ENCODE measurements around the gene NR2C1. TPM values are rescaled to one million over a fixed set of nuclear protein-coding genes. Genes with fewer than 3 reads are reported as not detected.
"Not testable (repeated sequence)": the region's sequence is repeated elsewhere in the genome, so short reads cannot be mapped to it uniquely, and the experiment has no call there.

Gene NR2C1
- total RNA-seq, 4 donors from 2014 or later: 23.3 to 67.1 (median 27.7) TPM

GRCh38 chr12:94994312-94994711 lies 79.1 kb downstream of the NR2C1 start:
- DNase-seq (ENCODE audit: low spot score): no peak

GRCh38 chr12:94993855-94994254 lies 79.6 kb downstream of the NR2C1 start:
- ATAC-seq (ENCODE audit: low FRiP score); DNase-seq (ENCODE audit: low spot score): not testable (repeated sequence)

More at GRCh38 chr12:94994312-94994711, 79.1 kb downstream of the NR2C1 start:
- ATAC-seq (ENCODE audit: low FRiP score): peak; percentile 87
- TF ChIP-seq, protein P1, sequence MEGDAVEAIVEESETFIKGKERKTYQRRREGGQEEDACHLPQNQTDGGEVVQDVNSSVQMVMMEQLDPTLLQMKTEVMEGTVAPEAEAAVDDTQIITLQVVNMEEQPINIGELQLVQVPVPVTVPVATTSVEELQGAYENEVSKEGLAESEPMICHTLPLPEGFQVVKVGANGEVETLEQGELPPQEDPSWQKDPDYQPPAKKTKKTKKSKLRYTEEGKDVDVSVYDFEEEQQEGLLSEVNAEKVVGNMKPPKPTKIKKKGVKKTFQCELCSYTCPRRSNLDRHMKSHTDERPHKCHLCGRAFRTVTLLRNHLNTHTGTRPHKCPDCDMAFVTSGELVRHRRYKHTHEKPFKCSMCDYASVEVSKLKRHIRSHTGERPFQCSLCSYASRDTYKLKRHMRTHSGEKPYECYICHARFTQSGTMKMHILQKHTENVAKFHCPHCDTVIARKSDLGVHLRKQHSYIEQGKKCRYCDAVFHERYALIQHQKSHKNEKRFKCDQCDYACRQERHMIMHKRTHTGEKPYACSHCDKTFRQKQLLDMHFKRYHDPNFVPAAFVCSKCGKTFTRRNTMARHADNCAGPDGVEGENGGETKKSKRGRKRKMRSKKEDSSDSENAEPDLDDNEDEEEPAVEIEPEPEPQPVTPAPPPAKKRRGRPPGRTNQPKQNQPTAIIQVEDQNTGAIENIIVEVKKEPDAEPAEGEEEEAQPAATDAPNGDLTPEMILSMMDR (IDR thresholded peaks at IDR 0.05): no peak

DNA sequence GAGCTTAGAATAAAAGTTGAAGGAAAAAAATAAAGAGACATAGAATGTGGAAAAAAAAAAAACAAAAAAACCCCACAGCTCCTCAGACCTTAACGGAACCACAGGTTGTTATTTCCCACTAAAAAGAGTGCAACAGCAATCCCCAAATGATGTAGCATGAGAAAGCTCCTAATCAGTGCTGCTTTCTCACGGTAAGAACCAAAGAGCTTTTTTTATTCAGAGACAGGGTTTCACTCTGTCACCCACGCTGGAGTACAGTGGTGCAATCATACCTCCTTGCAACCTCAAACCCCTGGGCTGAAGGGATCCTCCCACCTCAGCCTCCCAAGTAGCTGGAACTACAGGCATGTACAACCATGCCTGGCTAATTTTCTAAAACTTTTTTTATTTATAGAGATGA lies 83.2 kb downstream of the NR2C1 start:
- DNase-seq (ENCODE audit: low spot score) (no peak), ATAC-seq (ENCODE audit: low FRiP score) (no peak)
- TF ChIP-seq, protein P1 (IDR thresholded peaks at IDR 0.05): no peak

- no peak for ATAC-seq (ENCODE audit: low FRiP score)
- DNase-seq (ENCODE audit: low spot score): no peak
- TF ChIP-seq, protein P1 (IDR thresholded peaks at IDR 0.05): no peak
Measured at GRCh38 chr12:94988471-94988870, 84.9 kb downstream of the NR2C1 start.

DNA sequence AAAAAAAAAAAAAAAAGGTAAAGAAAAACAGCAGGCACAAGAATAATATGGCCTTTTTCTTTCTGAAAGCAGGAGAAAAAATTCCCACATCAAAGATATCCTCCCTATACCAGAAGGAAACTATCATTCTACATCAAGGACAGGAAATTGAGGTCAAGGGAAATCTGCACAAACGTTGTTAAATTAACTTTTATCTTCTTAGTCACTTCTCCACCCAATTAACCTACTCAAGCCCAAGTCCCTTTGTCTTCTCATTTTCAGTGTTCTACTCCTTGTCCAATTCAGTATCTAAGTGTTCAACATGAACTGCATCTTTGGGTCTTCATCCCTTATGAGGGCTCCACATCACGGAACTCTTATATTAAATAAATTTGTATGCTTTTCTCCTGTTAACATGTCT lies 85.6 kb downstream of the NR2C1 start:
- ATAC-seq (ENCODE audit: low FRiP score) (no peak), DNase-seq (ENCODE audit: low spot score) (no peak)
- TF ChIP-seq, protein P1 (IDR thresholded peaks at IDR 0.05): no peak

DNA sequence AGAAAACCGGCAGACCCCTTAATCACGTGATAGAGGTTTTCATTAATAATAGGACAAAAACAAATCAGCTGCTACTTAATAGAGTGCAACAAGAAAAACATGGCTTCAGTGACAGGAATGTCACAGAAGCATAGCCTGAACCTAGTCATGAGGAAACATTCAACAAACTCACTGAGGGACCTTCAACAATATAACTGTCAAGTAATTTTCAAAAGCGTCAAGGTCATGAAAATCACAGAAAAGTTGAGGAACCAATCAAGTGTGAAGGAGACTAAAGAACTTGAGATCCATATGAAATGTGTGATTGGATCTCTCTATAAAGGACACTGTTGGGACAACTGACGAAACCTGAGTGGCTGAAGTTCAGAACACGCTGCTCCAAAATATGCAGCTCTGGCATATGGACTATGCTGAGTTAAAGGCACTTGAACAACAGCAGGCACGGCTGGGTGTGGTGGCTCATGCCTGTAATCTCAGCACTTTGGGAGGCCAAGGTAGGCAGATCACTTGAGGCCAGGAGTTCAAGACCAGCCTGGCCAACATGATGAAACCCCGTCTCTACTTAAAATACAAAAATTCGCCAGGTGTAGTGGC lies 86.2 kb downstream of the NR2C1 start:
- DNase-seq (ENCODE audit: low spot score) (no peak), ATAC-seq (ENCODE audit: low FRiP score) (no peak)
- TF ChIP-seq, protein P1 (IDR thresholded peaks at IDR 0.05): no peak

DNA sequence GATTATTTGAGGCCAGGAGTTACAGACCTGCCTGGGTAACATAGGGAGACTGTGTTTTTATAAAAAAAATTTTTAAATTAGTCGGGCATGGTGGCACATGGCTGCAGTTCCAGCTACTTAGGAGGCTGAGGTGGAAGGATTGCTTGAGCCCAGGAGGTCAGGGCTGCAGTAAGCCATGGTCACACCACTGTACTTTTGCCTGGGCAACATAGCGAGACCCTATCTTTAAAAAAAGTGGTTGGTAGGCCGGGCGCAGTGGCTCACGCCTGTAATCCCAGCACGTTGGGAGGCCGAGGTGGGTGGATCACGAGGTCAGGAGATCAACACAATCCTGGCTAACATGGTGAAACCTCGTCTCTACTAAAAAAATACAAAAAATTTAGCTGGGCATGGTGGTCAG lies 88.3 kb downstream of the NR2C1 start:
- ATAC-seq (ENCODE audit: low FRiP score); DNase-seq (ENCODE audit: low spot score): not testable (repeated sequence)

GRCh38 chr12:94983321-94983720 lies 90.1 kb downstream of the NR2C1 start:
- no peak for ATAC-seq (ENCODE audit: low FRiP score)
- TF ChIP-seq, protein P1 (IDR thresholded peaks at IDR 0.05): no peak
- no peak for DNase-seq (ENCODE audit: low spot score)

Data from omental fat pad (tissue), 4 donors.